Caco-2 (cell line): ENCODE measurements around the gene S1PR3. TPM values are rescaled to one million over a fixed set of nuclear protein-coding genes. Genes with fewer than 3 reads are reported as not detected.

Source experiments
- BruUV-seq: library from RNA; stranded (reverse); fragments of 400-500 nt; replicated peaks from 2 replicates; lab custom pipeline; 2021; lab: Mats Ljungman, UMichigan
- CTCF ChIA-PET: fragments of 300-600 bp; sonication (Branson Sonifier 250); formaldehyde crosslinking; loops from one replicate; lab custom pipeline; 2022; ENCODE audit warnings: antibody characterized with exemption; lab: Charles Lee
- POLR2A ChIA-PET: fragments of 300-600 bp; sonication (Branson Sonifier 250); formaldehyde crosslinking; loops from one replicate; lab custom pipeline; 2022; ENCODE audit warnings: antibody characterized with exemption; lab: Charles Lee
- DNase-seq, 2 experiments: peaks; one replicate each; pipeline versions ENCODE4 v3.0.0 to v3.0.0-alpha.2; 2020 to 2022
- H3K27me3 ChIP-seq: replicated peaks from 2 replicates; pipeline ENCODE4 v1.6.0; 2011; ENCODE audit warnings: low read length; ENCODE audit not compliant: control insufficient read depth, insufficient read depth
- H3K36me3 ChIP-seq: 2 replicates; pipeline ENCODE4 v1.5.1; 2011; ENCODE audit warnings: low read length; ENCODE audit not compliant: control insufficient read depth, insufficient read depth
- H3K4me1 ChIP-seq: fragments of 250-450 bp; sonication (Bioruptor Pico); 2 replicates; pipeline ENCODE4 v1.5.1; 2020; ENCODE audit warnings: mild to moderate bottlenecking
- H3K4me3 ChIP-seq: 2 replicates; pipeline ENCODE4 v1.5.1; 2011; ENCODE audit warnings: low read depth, mild to moderate bottlenecking, control low read depth, low read length
- H3K9me3 ChIP-seq: fragments of 250-450 bp; sonication (Bioruptor Pico); 2 replicates; pipeline ENCODE4 v1.5.1; 2020; ENCODE audit warnings: mild to moderate bottlenecking, moderate library complexity
- H3K27ac Mint-ChIP-seq: one replicate; pipeline ENCODE4 v1.8.0; 2022; ENCODE audit warnings: mixed read lengths; ENCODE audit not compliant: unreplicated experiment
- H3K27me3 Mint-ChIP-seq: one replicate; pipeline ENCODE4 v1.8.0; 2022; ENCODE audit warnings: mixed read lengths; ENCODE audit not compliant: insufficient read depth, unreplicated experiment
- H3K36me3 Mint-ChIP-seq: one replicate; pipeline ENCODE4 v1.8.0; 2022; ENCODE audit warnings: mild to moderate bottlenecking, mixed read lengths; ENCODE audit not compliant: insufficient read depth, unreplicated experiment
- H3K4me1 Mint-ChIP-seq: one replicate; pipeline ENCODE4 v1.8.0; 2022; ENCODE audit warnings: low read depth, mixed read lengths; ENCODE audit not compliant: unreplicated experiment
- H3K4me3 Mint-ChIP-seq: one replicate; pipeline ENCODE4 v1.8.0; 2022; ENCODE audit warnings: mild to moderate bottlenecking, moderate library complexity, mixed read lengths; ENCODE audit not compliant: unreplicated experiment
- H3K9me3 Mint-ChIP-seq: one replicate; pipeline ENCODE4 v1.8.0; 2022; ENCODE audit warnings: mixed read lengths; ENCODE audit not compliant: unreplicated experiment
- CTCF ChIP-seq, 2 experiments: fragments of 200-600 bp in 1 of 2; IDR thresholded peaks; 1 replicate in 1 of 2; 2 replicates in 1 of 2; pipeline versions ENCODE4 v1.5.1 to v1.8.0; 2011 to 2022; ENCODE audit warnings: antibody characterized with exemption in 1 of 2, control low read depth in 1 of 2, inconsistent platforms in 1 of 2, low read depth in 1 of 2, low read length in 1 of 2, mild to moderate bottlenecking in 1 of 2, moderate library complexity in 1 of 2; ENCODE audit not compliant: insufficient read depth in 1 of 2, severe bottlenecking in 1 of 2, unreplicated experiment in 1 of 2
- intact Hi-C: fragments of 100-400 bp; cut with micrococcal nuclease; formaldehyde crosslinking; loops from one replicate; pipeline ENCODE4 v1.10.0; 2022; ENCODE audit not compliant: unreplicated experiment
- total RNA-seq: library from RNA; stranded (reverse); gene quantifications from 2 replicates; pipeline ENCODE4 v1.2.3, GENCODE V29; 2022

The S1PR3 gene
- total RNA-seq, 1 experiment from 2014 or later = 1.00 TPM

GRCh38 chr9:88979021-88979420 is 12.2 kb upstream of the S1PR3 start:
- Histone ChIP-seq H3K4me1 (no peaks in the 10 kb centered on the region), H3K4me3 (no peak overlapping the region), H3K36me3 (no peaks in the 10 kb centered on the region), H3K9me3 (peaks cover 4% of the 10 kb centered on the region; the same call in 1 of the 2 replicates), H3K27me3 (no peaks in the 10 kb centered on the region)
- CTCF ChIA-PET = no interaction called here
- Mint-ChIP-seq H3K4me1 (no peaks in the 10 kb centered on the region), H3K9me3 (no peaks in the 10 kb centered on the region), H3K4me3 (no peak overlapping the region), H3K27me3 (no peaks in the 10 kb centered on the region), H3K27ac (no peak overlapping the region), H3K36me3 (no peaks in the 10 kb centered on the region)
- intact Hi-C loops = no loop called here
- no TSS peak for BruUV-seq
- TF ChIP-seq CTCF (IDR thresholded peaks at IDR 0.05; ENCODE audit: insufficient read depth in 1 of 2, low read depth in 1 of 2, low read length in 1 of 2, severe bottlenecking in 1 of 2, unreplicated experiment in 1 of 2) = no peak
- DNase-seq = no peak
- POLR2A ChIA-PET = no interaction called here

DNA sequence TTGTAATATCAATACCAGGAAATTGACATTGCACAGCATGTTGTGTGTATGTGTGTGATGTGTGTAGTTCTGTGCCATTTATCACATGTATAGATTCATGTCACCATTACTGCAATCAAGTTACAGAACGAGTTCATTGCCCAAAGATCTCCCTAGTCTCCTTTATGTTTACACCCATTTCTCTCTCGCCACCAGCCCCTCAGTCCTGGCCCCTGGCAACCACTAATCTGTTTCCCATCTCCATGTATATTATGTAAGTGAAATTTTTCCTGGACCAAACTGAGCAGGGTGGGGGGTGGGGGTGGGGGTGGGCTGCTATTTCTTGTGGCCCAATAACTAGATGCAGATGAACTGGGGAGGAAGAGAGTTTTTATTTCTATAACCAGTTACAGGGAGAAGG is 11.5 kb upstream of the S1PR3 start:
- no peak overlapping the region for H3K27ac Mint-ChIP-seq
- H3K4me3 Mint-ChIP-seq = no peak overlapping the region
- no peaks in the 10 kb centered on the region for H3K4me1 Mint-ChIP-seq
- ChIA-PET POLR2A (no interaction called here), CTCF (no interaction called here)
- BruUV-seq = no TSS peak
- no peak for DNase-seq
- no peaks in the 10 kb centered on the region for H3K36me3 Mint-ChIP-seq
- no peaks in the 10 kb centered on the region for H3K9me3 Mint-ChIP-seq
- no peak for TF ChIP-seq CTCF (IDR thresholded peaks at IDR 0.05; ENCODE audit: insufficient read depth in 1 of 2, low read depth in 1 of 2, low read length in 1 of 2, severe bottlenecking in 1 of 2, unreplicated experiment in 1 of 2)
- no peaks in the 10 kb centered on the region for H3K27me3 ChIP-seq
- intact Hi-C loops = no loop called here
- H3K27me3 Mint-ChIP-seq = no peaks in the 10 kb centered on the region
- H3K36me3 ChIP-seq = no peaks in the 10 kb centered on the region
- H3K4me1 ChIP-seq = no peaks in the 10 kb centered on the region
- peaks cover 4% of the 10 kb centered on the region; the same call in 1 of the 2 replicates for H3K9me3 ChIP-seq
- H3K4me3 ChIP-seq = no peak overlapping the region

- no peaks in the 10 kb centered on the region for H3K36me3 Mint-ChIP-seq
- Histone ChIP-seq H3K27me3 (no peaks in the 10 kb centered on the region), H3K4me1 (no peaks in the 10 kb centered on the region), H3K36me3 (no peaks in the 10 kb centered on the region), H3K4me3 (no peak overlapping the region), H3K9me3 (peaks cover 4% of the 10 kb centered on the region; the same call in 1 of the 2 replicates)
- TF ChIP-seq CTCF (IDR thresholded peaks at IDR 0.05; ENCODE audit: insufficient read depth in 1 of 2, low read depth in 1 of 2, low read length in 1 of 2, severe bottlenecking in 1 of 2, unreplicated experiment in 1 of 2) = no peak
- H3K4me3 Mint-ChIP-seq = no peak overlapping the region
- ChIA-PET POLR2A (no interaction called here), CTCF (no interaction called here)
- intact Hi-C loops = no loop called here
- no peak overlapping the region for H3K27ac Mint-ChIP-seq
- H3K27me3 Mint-ChIP-seq = no peaks in the 10 kb centered on the region
- H3K4me1 Mint-ChIP-seq = no peaks in the 10 kb centered on the region
- DNase-seq = no peak
- H3K9me3 Mint-ChIP-seq = no peaks in the 10 kb centered on the region
- no TSS peak for BruUV-seq
Observed at GRCh38 chr9:88980740-88981203, 10.5 kb upstream of the S1PR3 start.
